ENCODE results near the gene AOPEP. TPM values are rescaled to one million over a fixed set of nuclear protein-coding genes. Genes with fewer than 3 reads are reported as not detected.

The AOPEP gene
- total RNA-seq, 1 donor from 2014 or later: 175 TPM

- Histone ChIP-seq H3K27ac (replicated peaks) (no peak overlapping the region), H3K9me3 (replicated peaks) (no peaks in the 10 kb centered on the region), H3K36me3 (no peaks in the 10 kb centered on the region), H3K27me3 (ENCODE audit: low read depth) (no peaks in the 10 kb centered on the region), H3K4me1 (peaks cover 18% of the 10 kb centered on the region), H3K4me3 (no peak overlapping the region)
- DNase-seq: no peak
- TF ChIP-seq CTCF (IDR thresholded peaks at IDR 0.05; ENCODE audit: borderline replicate concordance): no peak
- intact Hi-C loops (cut with micrococcal nuclease): no loop called here
Measured at GRCh38 chr9:94725293-94725692, 1.2 kb upstream of the AOPEP start.

- no peak overlapping the region for H3K27ac ChIP-seq (replicated peaks)
- DNase-seq: no peak
- no peak for TF ChIP-seq CTCF (IDR thresholded peaks at IDR 0.05; ENCODE audit: borderline replicate concordance)
- no peaks in the 10 kb centered on the region for H3K36me3 ChIP-seq
- no peaks in the 10 kb centered on the region for H3K9me3 ChIP-seq (replicated peaks)
- H3K4me3 ChIP-seq: no peak overlapping the region
- no peaks in the 10 kb centered on the region for H3K27me3 ChIP-seq (ENCODE audit: low read depth)
- peaks cover 25% of the 10 kb centered on the region for H3K4me1 ChIP-seq
- intact Hi-C loops (cut with micrococcal nuclease): no loop called here
Measured at GRCh38 chr9:94728719-94729118, 2.2 kb downstream of the AOPEP start.

- TF ChIP-seq CTCF (IDR thresholded peaks at IDR 0.05; ENCODE audit: borderline replicate concordance): no peak
- DNase-seq: no peak
- Histone ChIP-seq H3K27me3 (ENCODE audit: low read depth) (no peaks in the 10 kb centered on the region), H3K36me3 (no peaks in the 10 kb centered on the region), H3K27ac (replicated peaks) (no peak overlapping the region), H3K4me1 (peaks cover 29% of the 10 kb centered on the region), H3K9me3 (replicated peaks) (no peaks in the 10 kb centered on the region), H3K4me3 (no peak overlapping the region)
- intact Hi-C loops (cut with micrococcal nuclease): no loop called here
Measured at GRCh38 chr9:94729199-94729598, 2.7 kb downstream of the AOPEP start.

- H3K27ac ChIP-seq (replicated peaks): peak overlapping the region; percentile 51
- TF ChIP-seq CTCF (IDR thresholded peaks at IDR 0.05; ENCODE audit: borderline replicate concordance): no peak
- intact Hi-C loops (cut with micrococcal nuclease): no loop called here
- peaks cover 21% of the 10 kb centered on the region for H3K4me1 ChIP-seq
- no peaks in the 10 kb centered on the region for H3K36me3 ChIP-seq
- H3K27me3 ChIP-seq (ENCODE audit: low read depth): no peaks in the 10 kb centered on the region
- H3K9me3 ChIP-seq (replicated peaks): no peaks in the 10 kb centered on the region
- no peak for DNase-seq
- no peak overlapping the region for H3K4me3 ChIP-seq
Measured at GRCh38 chr9:94734054-94734754, 7.7 kb downstream of the AOPEP start.

GRCh38 chr9:94736759-94737158 is 10.3 kb downstream of the AOPEP start:
- no peaks in the 10 kb centered on the region for H3K36me3 ChIP-seq
- no peak for TF ChIP-seq CTCF (IDR thresholded peaks at IDR 0.05; ENCODE audit: borderline replicate concordance)
- no peaks in the 10 kb centered on the region for H3K9me3 ChIP-seq (replicated peaks)
- no peak overlapping the region for H3K4me3 ChIP-seq
- H3K27ac ChIP-seq (replicated peaks): no peak overlapping the region
- H3K4me1 ChIP-seq: peaks cover 21% of the 10 kb centered on the region
- H3K27me3 ChIP-seq (ENCODE audit: low read depth): no peaks in the 10 kb centered on the region
- DNase-seq: no peak
- intact Hi-C loops (cut with micrococcal nuclease): no loop called here
